H1 (cell line): ENCODE results near the gene SLC45A1. TPM values are rescaled to one million over a fixed set of nuclear protein-coding genes. Genes with fewer than 3 reads are reported as not detected.

Experiments used
- CTCF ChIA-PET: fragments of 300-600 bp; sonication (Branson Sonifier 250); formaldehyde crosslinking; loops from one replicate; lab custom pipeline; 2021; ENCODE audit not compliant: partially characterized antibody; lab: Charles Lee
- POLR2A ChIA-PET: fragments of 300-600 bp; sonication (Branson Sonifier 250); formaldehyde crosslinking; loops from one replicate; lab custom pipeline; 2021; ENCODE audit warnings: inconsistent platforms; ENCODE audit not compliant: partially characterized antibody; lab: Charles Lee
- DNase-seq, 2 experiments: peaks; one replicate each; pipeline versions ENCODE4 v3.0.0 to v3.0.0-alpha.2; 2010 to 2022; ENCODE audit warnings: low spot score in 2 of 2, low read depth in 1 of 2, mixed read lengths in 1 of 2
- FAIRE-seq: peaks from 2 replicates; lab custom pipeline; 2011; peaks lifted over from hg19 to GRCh38; lab: Jason Lieb, UNC
- H2AFZ ChIP-seq: 2 replicates; pipeline ENCODE4 v1.8.1; 2012; ENCODE audit warnings: low read length, inconsistent platforms
- H2AK5ac ChIP-seq: 2 replicates; pipeline ENCODE4 v1.6.1; 2013; ENCODE audit warnings: low read depth, low read length
- H2BK120ac ChIP-seq: replicated peaks from 2 replicates; pipeline ENCODE3; 2013; ENCODE audit warnings: low read depth, low read length, inconsistent platforms
- H2BK12ac ChIP-seq: 2 replicates; pipeline ENCODE4 v1.6.1; 2013; ENCODE audit warnings: low read depth, low read length
- H2BK15ac ChIP-seq: 2 replicates; pipeline ENCODE4 v1.6.1; 2013; ENCODE audit warnings: low read length
- H2BK20ac ChIP-seq: 2 replicates; pipeline ENCODE4 v1.6.1; 2013; ENCODE audit warnings: low read length
- H2BK5ac ChIP-seq: 2 replicates; pipeline ENCODE4 v1.6.1; 2013; ENCODE audit warnings: low read depth, low read length
- H3K14ac ChIP-seq: 2 replicates; pipeline ENCODE4 v1.6.1; 2013; ENCODE audit warnings: inconsistent platforms; ENCODE audit not compliant: insufficient read length
- H3K18ac ChIP-seq: 2 replicates; pipeline ENCODE4 v1.6.1; 2013; ENCODE audit warnings: low read length; ENCODE audit errors: extremely low read depth
- H3K23ac ChIP-seq: 2 replicates; pipeline ENCODE4 v1.6.1; 2013; ENCODE audit warnings: inconsistent platforms; ENCODE audit not compliant: insufficient read length
- H3K23me2 ChIP-seq: 2 replicates; pipeline ENCODE4 v1.6.1; 2013; ENCODE audit warnings: low read depth, low read length
- H3K27ac ChIP-seq: 2 replicates; pipeline ENCODE4 v1.6.1; 2011; ENCODE audit warnings: low read depth, low read length, inconsistent platforms
- H3K27me3 ChIP-seq, 4 experiments: replicated peaks in 1 of 4; 1 replicate in 1 of 4; 2 replicates in 3 of 4; pipeline versions ENCODE4 v1.6.1 to v1.8.1; 2011 to 2013; ENCODE audit warnings: low read length in 3 of 4, mild to moderate bottlenecking in 3 of 4, inconsistent platforms in 2 of 4, mixed read lengths in 2 of 4, moderate library complexity in 1 of 4; ENCODE audit not compliant: control insufficient read depth in 3 of 4, insufficient read depth in 3 of 4; ENCODE audit errors: extremely low read depth in 1 of 4
- H3K36me3 ChIP-seq, 4 experiments: 2 replicates each; pipeline versions ENCODE4 v1.6.1 to v1.8.1; 2011 to 2013; ENCODE audit warnings: mild to moderate bottlenecking in 4 of 4, low read length in 3 of 4, moderate library complexity in 2 of 4, control low read depth in 1 of 4, inconsistent platforms in 1 of 4; ENCODE audit not compliant: insufficient read depth in 4 of 4, control insufficient read depth in 2 of 4
- H3K4ac ChIP-seq: replicated peaks from 2 replicates; pipeline ENCODE3; 2013; ENCODE audit warnings: low read length, low read depth, mixed read lengths, inconsistent platforms; ENCODE audit not compliant: insufficient read length
- H3K4me1 ChIP-seq, 4 experiments: replicated peaks in 1 of 4; 1 replicate in 1 of 4; 2 replicates in 3 of 4; pipeline versions ENCODE4 v1.6.1 to v1.8.1; 2011 to 2013; ENCODE audit warnings: low read length in 3 of 4, inconsistent platforms in 2 of 4, mixed read lengths in 1 of 4; ENCODE audit not compliant: insufficient read depth in 4 of 4, control insufficient read depth in 3 of 4
- H3K4me2 ChIP-seq, 2 experiments: 2 replicates each; pipeline versions ENCODE4 v1.6.1 to v1.8.1; 2011 to 2013; ENCODE audit warnings: low read depth in 2 of 2, low read length in 2 of 2, control low read depth in 1 of 2, inconsistent platforms in 1 of 2, mild to moderate bottlenecking in 1 of 2; ENCODE audit not compliant: insufficient read depth in 1 of 2
- H3K4me3 ChIP-seq, 4 experiments: fragments of 200-600, 300-600 bp in 1 of 4; sonication (generic), shearing (Covaris generic), sonication (Bioruptor Twin) in 1 of 4; 2 replicates each; pipeline versions ENCODE4 v1.5.1 to v1.8.1; 2011 to 2016; ENCODE audit warnings: low read length in 4 of 4, low read depth in 3 of 4, control low read depth in 2 of 4, inconsistent platforms in 2 of 4, mild to moderate bottlenecking in 2 of 4, mixed read lengths in 1 of 4, moderate library complexity in 1 of 4; ENCODE audit not compliant: insufficient read depth in 2 of 4; ENCODE audit errors: extremely low read depth in 1 of 4
- H3K56ac ChIP-seq: replicated peaks from 2 replicates; pipeline ENCODE3; 2013; ENCODE audit warnings: low read depth, mild to moderate bottlenecking, mixed read lengths, low read length, inconsistent platforms; ENCODE audit not compliant: insufficient read length
- H3K79me1 ChIP-seq: 2 replicates; pipeline ENCODE4 v1.6.1; 2013; ENCODE audit warnings: low read depth, low read length, control low read depth
- H3K79me2 ChIP-seq, 2 experiments: 2 replicates each; pipeline versions ENCODE4 v1.6.1 to v1.8.1; 2012 to 2013; ENCODE audit warnings: low read length in 2 of 2, mild to moderate bottlenecking in 2 of 2, inconsistent platforms in 1 of 2; ENCODE audit not compliant: insufficient read depth in 2 of 2, control insufficient read depth in 1 of 2
- H3K9ac ChIP-seq, 4 experiments: replicated peaks in 1 of 4; 1 replicate in 1 of 4; 2 replicates in 3 of 4; pipeline versions ENCODE4 v1.6.1 to v1.8.1; 2011 to 2013; ENCODE audit warnings: low read depth in 3 of 4, low read length in 3 of 4, control low read depth in 2 of 4, mild to moderate bottlenecking in 2 of 4, moderate library complexity in 2 of 4, inconsistent platforms in 1 of 4; ENCODE audit errors: extremely low read depth in 1 of 4
- H3K9me3 ChIP-seq, 2 experiments: 2 replicates each; pipeline versions ENCODE4 v1.6.1 to v1.8.1; 2012 to 2013; ENCODE audit warnings: mild to moderate bottlenecking in 2 of 2, moderate library complexity in 2 of 2, control low read depth in 1 of 2, inconsistent platforms in 1 of 2, low read depth in 1 of 2, low read length in 1 of 2, mixed read lengths in 1 of 2; ENCODE audit not compliant: insufficient read depth in 2 of 2
- H4K20me1 ChIP-seq, 2 experiments: replicated peaks in 1 of 2; 2 replicates each; pipeline versions ENCODE3 to v1.8.1; 2011 to 2013; ENCODE audit warnings: inconsistent platforms in 2 of 2, low read length in 2 of 2, mild to moderate bottlenecking in 1 of 2; ENCODE audit not compliant: insufficient read depth in 2 of 2, control insufficient read depth in 1 of 2
- H4K5ac ChIP-seq: 2 replicates; pipeline ENCODE4 v1.6.1; 2013; ENCODE audit warnings: low read length, low read depth, mixed read lengths, inconsistent platforms; ENCODE audit not compliant: insufficient read length
- H4K8ac ChIP-seq: 2 replicates; pipeline ENCODE4 v1.8.0; 2013; ENCODE audit warnings: mild to moderate bottlenecking, moderate library complexity, low read length, inconsistent platforms; ENCODE audit not compliant: insufficient read depth; ENCODE audit errors: extremely low read depth
- H4K91ac ChIP-seq: replicated peaks from 2 replicates; pipeline ENCODE3; 2013; ENCODE audit warnings: low read length, mixed read lengths, inconsistent platforms; ENCODE audit not compliant: insufficient read length
- CBX8 ChIP-seq: fragments of 300-800, 300-1000 bp; sonication (generic); IDR thresholded peaks from 2 replicates; pipeline ENCODE4 v1.7.1; 2016; ENCODE audit warnings: low read depth, low read length, borderline replicate concordance
- CHD1 ChIP-seq: IDR thresholded peaks from 2 replicates; pipeline ENCODE4 v1.6.1; 2012; ENCODE audit warnings: low read depth, low read length, improper control_type of control experiment
- CREB1 ChIP-seq: IDR thresholded peaks from 2 replicates; pipeline ENCODE4 v1.6.1; 2012; ENCODE audit warnings: inconsistent platforms
- EP300 ChIP-seq, 2 experiments: IDR thresholded peaks; 1 replicate in 1 of 2; 2 replicates in 1 of 2; pipeline ENCODE4 v1.6.1; 2011 to 2012; ENCODE audit warnings: low read depth in 2 of 2, low read length in 2 of 2, mild to moderate bottlenecking in 2 of 2, borderline replicate concordance in 1 of 2, inconsistent platforms in 1 of 2, moderate library complexity in 1 of 2
- EZH2 ChIP-seq: fragments of 200-600 bp; sonication (generic); IDR thresholded peaks from 2 replicates; pipeline ENCODE4 v1.7.1; 2012; ENCODE audit warnings: low read depth, mild to moderate bottlenecking, moderate library complexity, low read length, inconsistent platforms; ENCODE audit not compliant: severe bottlenecking
- NANOG ChIP-seq: IDR thresholded peaks from 2 replicates; pipeline ENCODE4 v1.6.1; 2011; ENCODE audit warnings: low read length, low read depth, mild to moderate bottlenecking, inconsistent platforms; ENCODE audit not compliant: insufficient read depth, poor library complexity, severe bottlenecking
- POLR2A ChIP-seq, 2 experiments: IDR thresholded peaks; 1 replicate in 1 of 2; 2 replicates in 1 of 2; pipeline ENCODE4 v1.6.1; 2011; ENCODE audit warnings: low read depth in 2 of 2, low read length in 2 of 2, mild to moderate bottlenecking in 2 of 2; ENCODE audit errors: control extremely low read depth in 1 of 2
- SUZ12 ChIP-seq: fragments of 200-600 bp; sonication (generic); IDR thresholded peaks from 2 replicates; pipeline ENCODE4 v1.6.1; 2012; ENCODE audit warnings: mild to moderate bottlenecking, inconsistent platforms, low read length, moderate library complexity, mixed read lengths
- WGBS, 2 experiments: shearing (Covaris generic) in 1 of 2; methylation state at CpG; one replicate each; pipeline versions ENCODE4 v1.1.6 to v1.1.7; 2013 to 2015; ENCODE audit warnings: low lambda C conversion rate in 2 of 2, mixed read lengths in 2 of 2, inconsistent platforms in 1 of 2, low coverage in 1 of 2, missing lambda C conversion rate in 1 of 2; ENCODE audit not compliant: insufficient replicate concordance in 2 of 2, insufficient coverage in 1 of 2, insufficient read length in 1 of 2; ENCODE audit errors: extremely low coverage in 1 of 2, missing lambda C conversion rate in 1 of 2; 5-methylcytosine and 5-hydroxymethylcytosine counted together
- polyA plus RNA-seq, 7 experiments: library from polyadenylated mRNA; depleted of rRNA in 3 of 7; stranded (reverse) in 5 of 7; unstranded in 2 of 7; fragments of >200 nt in 5 of 7; fragments of 200-250 nt in 2 of 7; gene quantifications; 1 replicate in 5 of 7; 2 replicates in 1 of 7; 4 replicates in 1 of 7; pipeline versions ENCODE4 v1.2.1 to v1.2.3, GENCODE V29; 2011 to 2013; ENCODE audit warnings: missing spikeins in 2 of 7, mixed read lengths in 2 of 7
- total RNA-seq: library from RNA; stranded (reverse); fragmentation: NEBNext Ultra II Directional; extraction: Animal tissue kit (Norgen Biotek cat#: 25700); gene quantifications from 2 replicates; pipeline ENCODE4 v1.2.1, GENCODE V29; 2021

SLC45A1 gene
- total and polyA plus RNA-seq, 2 of the 8 experiments (the other 6 are each of a cell fraction or from before 2014, with no cell fraction given) = 1.0 to 1.7 TPM

DNA sequence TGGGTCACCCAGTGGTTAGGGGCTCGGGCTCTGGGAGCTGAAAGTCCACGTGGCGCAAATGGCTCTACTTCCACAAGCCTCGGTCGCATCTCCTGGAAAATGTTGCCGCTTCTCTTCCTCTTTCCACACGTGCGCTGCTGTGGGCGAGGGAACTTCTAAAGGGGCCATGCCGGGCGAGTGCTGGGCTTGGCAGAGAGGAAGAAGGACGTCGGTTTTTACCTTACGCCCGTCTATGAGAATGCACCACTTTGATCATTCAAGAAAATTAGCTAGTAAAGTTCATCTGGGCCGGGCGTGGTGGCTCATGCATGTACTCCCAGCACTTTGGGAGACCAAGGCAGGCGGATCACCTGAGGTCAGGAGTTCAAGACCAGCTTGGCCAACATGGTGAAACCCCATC, 10.4 kb downstream of the SLC45A1 start:
- Histone ChIP-seq H2BK15ac (no peak overlapping the region), H3K36me3 (no peaks in the 10 kb centered on the region), H3K79me2 (no peaks in the 10 kb centered on the region), H4K5ac (no peak overlapping the region), H3K4me1 (no peaks in the 10 kb centered on the region; a peak in 1 of 7 replicates), H2BK12ac (no peak overlapping the region), H2AK5ac (no peak overlapping the region), H3K4me3 (no peak overlapping the region), H2BK20ac (no peak overlapping the region), H3K27ac (no peak overlapping the region), H3K79me1 (no peaks in the 10 kb centered on the region), H3K56ac (no peak overlapping the region), H4K91ac (no peak overlapping the region), H2BK120ac (no peak overlapping the region), H3K9me3 (no peaks in the 10 kb centered on the region), H4K20me1 (no peaks in the 10 kb centered on the region), H3K4ac (no peak overlapping the region), H3K4me2 (no peak overlapping the region), H3K18ac (no peak overlapping the region), H3K23me2 (no peaks in the 10 kb centered on the region), H3K23ac (no peak overlapping the region), H2AFZ (no peak overlapping the region), H3K9ac (no peak overlapping the region), H4K8ac (no peak overlapping the region), H3K27me3 (no peaks in the 10 kb centered on the region), H2BK5ac (no peak overlapping the region), H3K14ac (no peak overlapping the region)
- DNase-seq = no peak
- FAIRE-seq = no peak
- ChIA-PET CTCF (interaction anchor here (0.9 to 4.1 kb wide), 5 partner anchors 13 to 531 kb away, joined by 3 to 30 read pairs (median 11); partner anchors contain the start of gene SLC45A1), POLR2A (interaction anchor here (1.0 to 1.1 kb wide), 3 partner anchors 14 to 22 kb away, joined by 3 to 4 read pairs (median 3); no protein-coding TSS in a partner anchor)
- 91% methylated on average over 17 of the region's 18 CpGs; no CpG with 5 or more reads in 1 of the 2 experiments for WGBS, 2 experiments
- no peak for TF ChIP-seq CBX8
- no peak for TF ChIP-seq SUZ12
- TF ChIP-seq POLR2A (IDR thresholded peaks at IDR 0.05; ENCODE audit: control extremely low read depth in 1 of 2, low read depth in 2 of 2, low read length in 2 of 2) = no peak
- no peak for TF ChIP-seq CHD1
- no peak for TF ChIP-seq NANOG
- TF ChIP-seq EP300 (IDR thresholded peaks at IDR 0.05; ENCODE audit: borderline replicate concordance in 1 of 2, low read depth in 2 of 2, low read length in 2 of 2) = no peak
- TF ChIP-seq EZH2 = no peak
- no peak for TF ChIP-seq CREB1
